Esophagus muscularis mucosa (tissue), 4 donors: ENCODE data around the gene MSANTD1. TPM values are rescaled to one million over a fixed set of nuclear protein-coding genes. Genes with fewer than 3 reads are reported as not detected.

ENCODE experiments used
- DNase-seq: peaks from one replicate; pipeline ENCODE4 v3.0.0-alpha.2; 2017; ENCODE audit errors: extremely low spot score
- H3K27ac ChIP-seq, 4 donors: fragments of 200-600 bp; sonication (generic); replicated peaks in 1 of 4; 1 replicate in 3 of 4; 2 replicates in 1 of 4; pipeline ENCODE4 v1.5.1; 2016 to 2019; ENCODE audit warnings: mild to moderate bottlenecking in 1 of 4
- H3K27me3 ChIP-seq, 4 donors: fragments of 200-600 bp; sonication (generic); one replicate each; pipeline versions ENCODE4 v1.5.1 to v1.6.0; 2016 to 2019
- H3K36me3 ChIP-seq, 4 donors: fragments of 200-600 bp; sonication (generic); one replicate each; pipeline ENCODE4 v1.5.1; 2016 to 2019
- H3K4me1 ChIP-seq, 4 donors: fragments of 200-600 bp; sonication (generic); one replicate each; pipeline ENCODE4 v1.5.1; 2016 to 2019
- H3K4me3 ChIP-seq, 4 donors: fragments of 200-600 bp; sonication (generic); 1 replicate in 2 of 4; 2 replicates in 2 of 4; pipeline ENCODE4 v1.5.1; 2016 to 2019; ENCODE audit warnings: mild to moderate bottlenecking in 4 of 4, moderate library complexity in 1 of 4
- H3K9me3 ChIP-seq, 4 donors: fragments of 200-600 bp; sonication (generic); 1 replicate in 3 of 4; 2 replicates in 1 of 4; pipeline ENCODE4 v1.5.1; 2016 to 2019
- CTCF ChIP-seq, 3 experiments: fragments of 200-600 bp in 2 of 3; fragments of 450-650 bp in 1 of 3; sonication (generic) in 2 of 3; IDR thresholded peaks; one replicate each; pipeline ENCODE4 v1.5.1; 2017 to 2019; ENCODE audit warnings: antibody characterized with exemption in 3 of 3, mild to moderate bottlenecking in 2 of 3, moderate library complexity in 1 of 3
- EP300 ChIP-seq: sonication (generic); formaldehyde crosslinking; IDR thresholded peaks from one replicate; pipeline ENCODE4 v1.6.1; 2017; ENCODE audit warnings: antibody characterized with exemption
- POLR2A ChIP-seq: fragments of 450-650 bp; IDR thresholded peaks from one replicate; pipeline ENCODE4 v1.6.1; 2017; ENCODE audit warnings: antibody characterized with exemption, moderate library complexity, mild to moderate bottlenecking, low read depth
- POLR2AphosphoS5 ChIP-seq, 2 donors: sonication (generic); formaldehyde crosslinking; IDR thresholded peaks; one replicate each; pipeline ENCODE4 v1.6.1; 2017; ENCODE audit warnings: antibody characterized with exemption in 2 of 2
- WGBS: methylation state at CpG from one replicate; pipeline ENCODE4 v1.1.5; 2018; 5-methylcytosine and 5-hydroxymethylcytosine counted together
- intact Hi-C: fragments of 100-400 bp; cut with DNase I; formaldehyde crosslinking; loops from one replicate; pipeline ENCODE4 v1.15.1; 2023
- total RNA-seq, 4 donors: library from RNA; depleted of rRNA; stranded (reverse); fragments of >200 nt; gene quantifications; one replicate each; pipeline versions ENCODE4 v1.1.0 to v1.2.1, GENCODE V29; 2016

Gene MSANTD1
- total RNA-seq, 4 donors from 2014 or later, result 0.06 to 0.83 (median 0.40) TPM

- Histone ChIP-seq H3K9me3 (no peaks in the 10 kb centered on the region), H3K27me3 (no peaks in the 10 kb centered on the region), H3K4me3 (no peak overlapping the region), H3K4me1 (no peaks in the 10 kb centered on the region), H3K27ac (no peak overlapping the region), H3K36me3 (peaks cover 74 to 98% (median 94%) of the 10 kb centered on the region in 4 donors)
- 94% methylated on average over 18 of the region's 20 CpGs for WGBS
- TF ChIP-seq POLR2A (no peak), EP300 (no peak), CTCF (IDR thresholded peaks at IDR 0.05) (no peak), POLR2AphosphoS5 (IDR thresholded peaks at IDR 0.05) (no peak)
- intact Hi-C loops, result no loop called here
- DNase-seq, result no peak
Measured at GRCh38 chr4:3218824-3219760, 29.9 kb upstream of the MSANTD1 start.

- Histone ChIP-seq H3K9me3 (no peaks in the 10 kb centered on the region), H3K36me3 (peaks cover 75 to 98% (median 97%) of the 10 kb centered on the region in 4 donors)
- 63% methylated on average over 9 of the region's 9 CpGs for WGBS
Measured at GRCh38 chr4:3219761-3220475, 29.0 kb upstream of the MSANTD1 start.

GRCh38 chr4:3220476-3221183 lies 28.3 kb upstream of the MSANTD1 start:
- H3K27ac ChIP-seq, result no peak overlapping the region
- peaks cover 68 to 98% (median 96%) of the 10 kb centered on the region in 4 donors for H3K36me3 ChIP-seq
- 83% methylated on average over 8 of the region's 8 CpGs for whole genome bisulfite sequencing
- intact Hi-C loops, result no loop called here
- no peak for DNase-seq
- TF ChIP-seq POLR2A (no peak), CTCF (IDR thresholded peaks at IDR 0.05) (no peak), POLR2AphosphoS5 (IDR thresholded peaks at IDR 0.05) (no peak), EP300 (no peak)
- H3K4me1 ChIP-seq, result peaks cover 0 to 7% (median 0%) of the 10 kb centered on the region in 4 donors
- H3K27me3 ChIP-seq, result no peaks in the 10 kb centered on the region
- no peak overlapping the region for H3K4me3 ChIP-seq
- H3K9me3 ChIP-seq, result no peaks in the 10 kb centered on the region

More at GRCh38 chr4:3219761-3220475, 29.0 kb upstream of the MSANTD1 start:
- Histone ChIP-seq H3K27me3 (no peaks in the 10 kb centered on the region), H3K4me3 (no peak overlapping the region), H3K27ac (no peak overlapping the region), H3K4me1 (peaks cover 0 to under 1% (median 0%) of the 10 kb centered on the region in 4 donors)
- TF ChIP-seq CTCF (IDR thresholded peaks at IDR 0.05), result no peak
- TF ChIP-seq POLR2A, result no peak
- TF ChIP-seq EP300, result no peak
- no peak for TF ChIP-seq POLR2AphosphoS5 (IDR thresholded peaks at IDR 0.05)
- no peak for DNase-seq
- intact Hi-C loops, result no loop called here

GRCh38 chr4:3221184-3221494 lies 27.8 kb upstream of the MSANTD1 start:
- WGBS, result 93% methylated on average over 8 of the region's 8 CpGs
- Histone ChIP-seq H3K27me3 (no peaks in the 10 kb centered on the region), H3K9me3 (no peaks in the 10 kb centered on the region), H3K4me3 (no peak overlapping the region), H3K36me3 (peaks cover 63 to 98% (median 95%) of the 10 kb centered on the region in 4 donors), H3K27ac (no peak overlapping the region), H3K4me1 (peaks cover 0 to 10% (median 1%) of the 10 kb centered on the region in 4 donors)
- no peak for DNase-seq
- intact Hi-C loops, result no loop called here
- TF ChIP-seq POLR2A, result no peak
- no peak for TF ChIP-seq CTCF (IDR thresholded peaks at IDR 0.05)
- TF ChIP-seq POLR2AphosphoS5 (IDR thresholded peaks at IDR 0.05), result no peak
- TF ChIP-seq EP300, result no peak
